ENCODE measurements around the gene SHANK2.

The SHANK2 gene

GRCh38 chr11:71266114-71266833 is 13.9 kb upstream of the SHANK2 start:
- H3K4me3 Mint-ChIP-seq, result no peak overlapping the region
- peaks cover 16% of the 10 kb centered on the region for H3K4me1 Mint-ChIP-seq
- TF ChIP-seq CTCF (IDR thresholded peaks at IDR 0.05), result no peak
- H3K36me3 Mint-ChIP-seq (ENCODE audit: low read depth), result no peaks in the 10 kb centered on the region
- H3K27me3 Mint-ChIP-seq (ENCODE audit: low read depth, poor library complexity), result peaks cover 33% of the 10 kb centered on the region
- H3K27ac Mint-ChIP-seq, result no peak overlapping the region
- no peak for DNase-seq
- H3K9me3 Mint-ChIP-seq, result no peaks in the 10 kb centered on the region

DNA sequence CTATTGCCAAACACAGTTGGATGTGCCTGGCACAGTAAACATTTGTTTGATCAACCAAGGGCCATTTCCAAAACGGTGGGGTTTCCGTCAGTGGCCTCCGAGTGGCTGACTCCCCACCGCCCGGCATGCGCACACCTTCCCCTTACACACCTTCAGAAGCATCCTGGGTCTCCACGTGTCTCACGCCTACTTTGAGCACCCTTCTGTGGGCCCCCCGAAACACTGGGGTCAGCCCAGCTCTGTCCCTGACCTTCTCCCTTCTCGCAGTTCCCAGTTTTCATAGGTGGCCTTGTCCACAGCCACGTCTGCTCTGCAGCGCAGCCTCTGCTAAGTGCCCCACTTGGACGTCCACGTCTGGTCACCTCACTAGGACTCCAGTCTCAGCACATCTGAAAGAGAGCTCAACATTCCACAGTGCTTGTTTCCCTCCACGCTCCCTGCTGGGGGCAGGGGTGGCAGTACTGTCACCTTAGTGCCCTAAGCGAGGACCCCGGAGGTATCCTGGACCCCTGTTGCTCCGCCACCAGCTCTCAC is 13.2 kb upstream of the SHANK2 start:
- TF ChIP-seq CTCF (IDR thresholded peaks at IDR 0.05), result no peak
- Mint-ChIP-seq H3K4me3 (no peak overlapping the region), H3K36me3 (ENCODE audit: low read depth) (no peaks in the 10 kb centered on the region), H3K27ac (no peak overlapping the region), H3K4me1 (peaks cover 16% of the 10 kb centered on the region), H3K9me3 (no peaks in the 10 kb centered on the region), H3K27me3 (ENCODE audit: low read depth, poor library complexity) (peaks cover 33% of the 10 kb centered on the region)
- no peak for DNase-seq

GRCh38 chr11:71263386-71263785 is 11.0 kb upstream of the SHANK2 start:
- H3K4me3 Mint-ChIP-seq, result no peak overlapping the region

DNA sequence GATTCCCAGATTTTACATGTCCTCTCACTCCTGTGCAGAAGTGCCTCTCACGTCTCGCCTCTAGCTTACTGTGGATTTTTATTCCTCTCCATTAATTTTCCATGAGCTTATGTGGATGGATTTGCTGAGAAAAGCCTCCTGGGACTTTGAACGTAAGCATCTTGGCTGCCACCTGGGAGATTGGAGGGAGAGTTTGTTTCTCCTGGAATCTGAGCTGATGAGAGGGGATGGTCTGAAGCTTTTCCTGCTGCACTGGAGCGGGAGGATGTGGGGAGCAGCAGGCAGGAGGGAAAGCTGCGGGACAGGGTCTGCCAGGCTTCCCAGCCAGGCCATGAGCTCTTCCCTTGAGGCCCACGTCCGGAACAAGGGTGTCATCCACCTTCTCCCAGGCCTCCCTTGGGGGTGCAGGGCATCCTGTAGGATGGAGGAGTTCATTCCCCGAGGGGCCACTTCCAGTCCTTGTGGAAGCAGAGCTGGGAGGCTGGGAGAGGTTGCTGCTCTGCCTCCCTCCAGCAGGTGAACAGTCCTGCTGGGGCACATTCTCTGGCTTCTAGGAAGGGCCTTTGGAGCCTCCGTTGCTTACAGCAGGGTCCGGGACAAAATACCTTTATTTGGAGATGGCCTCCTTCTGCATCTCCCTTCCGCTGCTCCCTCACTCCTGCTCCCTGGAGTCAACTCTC is 3.6 kb upstream of the SHANK2 start:
- Mint-ChIP-seq H3K27ac (no peak overlapping the region), H3K4me1 (peaks cover 14% of the 10 kb centered on the region), H3K36me3 (ENCODE audit: low read depth) (no peaks in the 10 kb centered on the region), H3K9me3 (peaks cover 23% of the 10 kb centered on the region), H3K27me3 (ENCODE audit: low read depth, poor library complexity) (peaks cover 65% of the 10 kb centered on the region), H3K4me3 (no peak overlapping the region)
- no peak for DNase-seq
- no peak for TF ChIP-seq CTCF (IDR thresholded peaks at IDR 0.05)

More at GRCh38 chr11:71263386-71263785, 11.0 kb upstream of the SHANK2 start:
- no peak for DNase-seq
- no peaks in the 10 kb centered on the region for H3K36me3 Mint-ChIP-seq (ENCODE audit: low read depth)
- H3K4me1 Mint-ChIP-seq, result peaks cover 10% of the 10 kb centered on the region
- TF ChIP-seq CTCF (IDR thresholded peaks at IDR 0.05), result no peak
- H3K27ac Mint-ChIP-seq, result no peak overlapping the region
- peaks cover 37% of the 10 kb centered on the region for H3K27me3 Mint-ChIP-seq (ENCODE audit: low read depth, poor library complexity)
- peaks cover 9% of the 10 kb centered on the region for H3K9me3 Mint-ChIP-seq

DNA sequence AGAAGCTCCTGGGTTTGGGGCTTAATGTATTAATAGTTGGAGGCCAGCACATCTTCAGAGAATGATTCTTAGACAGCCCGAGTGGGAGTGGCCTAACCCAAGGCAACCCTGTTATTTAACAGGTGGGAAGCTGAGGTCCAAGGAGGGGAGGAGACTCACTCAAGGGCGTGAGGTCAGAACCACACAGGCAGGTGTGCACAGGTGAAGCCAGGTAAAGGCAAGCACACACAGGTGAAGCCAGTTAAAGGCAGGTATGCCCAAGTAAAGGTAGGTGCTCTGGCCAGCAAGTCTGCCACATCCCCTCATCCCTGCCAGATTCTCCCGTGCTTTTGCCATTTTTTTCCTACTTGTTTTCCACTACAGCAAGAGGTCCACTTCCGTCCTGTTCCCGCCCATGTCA is 2.9 kb upstream of the SHANK2 start:
- DNase-seq, result no peak
- H3K36me3 Mint-ChIP-seq (ENCODE audit: low read depth), result no peaks in the 10 kb centered on the region
- no peak overlapping the region for H3K4me3 Mint-ChIP-seq
- H3K9me3 Mint-ChIP-seq, result peaks cover 23% of the 10 kb centered on the region
- H3K4me1 Mint-ChIP-seq, result peaks cover 19% of the 10 kb centered on the region
- peaks cover 71% of the 10 kb centered on the region for H3K27me3 Mint-ChIP-seq (ENCODE audit: low read depth, poor library complexity)
- no peak overlapping the region for H3K27ac Mint-ChIP-seq
- TF ChIP-seq CTCF (IDR thresholded peaks at IDR 0.05), result no peak

Data from nephron progenitor cell (in vitro differentiated cells).